SK-N-SH treated with all-trans-retinoic acid at 6 μM for 48 hours (cell line): ENCODE measurements around the gene PCMT1.

ENCODE experiments used
- ATAC-seq: fragments of 200-7000 bp; cut with Tn5 transposase; 3 replicates; pipeline ENCODE4 v1.9.1; 2020; ENCODE audit warnings: mild to moderate bottlenecking, moderate library complexity
- BACH2 ChIP-seq: fragments of 250-450 bp; sonication (Bioruptor Pico); IDR thresholded peaks from 2 replicates; pipeline ENCODE4 v1.9.0; 2021; ENCODE audit warnings: mild to moderate bottlenecking, borderline replicate concordance
- CREB5 ChIP-seq: fragments of 250-450 bp; sonication (Bioruptor Pico); IDR thresholded peaks from 2 replicates; pipeline ENCODE4 v1.5.1; 2020; ENCODE audit warnings: low read depth, mild to moderate bottlenecking, moderate library complexity
- CSDC2 ChIP-seq: fragments of 250-450 bp; sonication (Bioruptor Pico); IDR thresholded peaks from 2 replicates; pipeline ENCODE4 v1.5.0; 2020; ENCODE audit warnings: mild to moderate bottlenecking, moderate library complexity
- CSRNP3 ChIP-seq: fragments of 250-450 bp; sonication (Bioruptor Pico); IDR thresholded peaks from 2 replicates; pipeline ENCODE4 v1.5.1; 2021; ENCODE audit warnings: mild to moderate bottlenecking, moderate library complexity
- ESRRG ChIP-seq: fragments of 250-450 bp; sonication (Bioruptor Pico); IDR thresholded peaks from 2 replicates; pipeline ENCODE4 v1.6.1; 2021; ENCODE audit warnings: mild to moderate bottlenecking
- GLIS3 ChIP-seq: fragments of 250-450 bp; sonication (Bioruptor Pico); IDR thresholded peaks from 2 replicates; pipeline ENCODE4 v1.5.0; 2020; ENCODE audit warnings: mild to moderate bottlenecking, moderate library complexity
- ISL1 ChIP-seq: fragments of 250-450 bp; sonication (Bioruptor Pico); IDR thresholded peaks from 2 replicates; pipeline ENCODE4 v2.1.2; 2022; ENCODE audit warnings: mild to moderate bottlenecking, moderate library complexity
- OSR1 ChIP-seq: fragments of 250-450 bp; sonication (Bioruptor Pico); IDR thresholded peaks from 2 replicates; pipeline ENCODE4 v1.8.0; 2022; ENCODE audit warnings: moderate library complexity, mild to moderate bottlenecking, inconsistent platforms
- PATZ1 ChIP-seq: fragments of 250-450 bp; sonication (Bioruptor Pico); IDR thresholded peaks from 2 replicates; pipeline ENCODE4 v1.8.0; 2020; ENCODE audit warnings: mild to moderate bottlenecking, moderate library complexity, borderline replicate concordance
- POU6F1 ChIP-seq: fragments of 250-450 bp; sonication (Bioruptor Pico); IDR thresholded peaks from 2 replicates; pipeline ENCODE4 v1.8.0; 2021; ENCODE audit warnings: low read depth, mild to moderate bottlenecking, moderate library complexity, borderline replicate concordance
- PPARA ChIP-seq: fragments of 250-450 bp; sonication (Bioruptor Pico); IDR thresholded peaks from 2 replicates; pipeline ENCODE4 v1.5.0; 2020; ENCODE audit warnings: mild to moderate bottlenecking, borderline replicate concordance
- RARB ChIP-seq: fragments of 250-450 bp; sonication (Bioruptor Pico); IDR thresholded peaks from 2 replicates; pipeline ENCODE4 v1.8.0; 2021; ENCODE audit warnings: mild to moderate bottlenecking, moderate library complexity
- SNAI2 ChIP-seq: fragments of 250-450 bp; sonication (Bioruptor Pico); IDR thresholded peaks from 2 replicates; pipeline ENCODE4 v1.5.0; 2020; ENCODE audit warnings: mild to moderate bottlenecking, moderate library complexity
- TCF4 ChIP-seq: fragments of 250-450 bp; sonication (Bioruptor Pico); IDR thresholded peaks from 2 replicates; pipeline ENCODE4 v1.8.0; 2021; ENCODE audit warnings: mild to moderate bottlenecking, moderate library complexity, borderline replicate concordance
- TOX ChIP-seq: fragments of 250-450 bp; sonication (Bioruptor Pico); IDR thresholded peaks from 2 replicates; pipeline ENCODE4 v1.8.0; 2021; ENCODE audit warnings: mild to moderate bottlenecking, moderate library complexity, borderline replicate concordance
- ZC3H10 ChIP-seq: fragments of 250-450 bp; sonication (Bioruptor Pico); IDR thresholded peaks from 2 replicates; pipeline ENCODE4 v1.5.1; 2021; ENCODE audit warnings: mild to moderate bottlenecking, moderate library complexity
- ZFP3 ChIP-seq: fragments of 250-450 bp; sonication (Bioruptor Pico); IDR thresholded peaks from 2 replicates; pipeline ENCODE4 v1.5.0; 2020; ENCODE audit warnings: mild to moderate bottlenecking, moderate library complexity
- ZFP30 ChIP-seq: fragments of 450-650 bp; formaldehyde crosslinking; IDR thresholded peaks from 2 replicates; pipeline ENCODE4 v1.5.0; 2022; ENCODE audit warnings: mild to moderate bottlenecking, moderate library complexity
- ZNF565 ChIP-seq: fragments of 450-650 bp; formaldehyde crosslinking; conservative IDR thresholded peaks from 2 replicates; pipeline ENCODE4 v1.5.0; 2020; ENCODE audit warnings: low read depth, mild to moderate bottlenecking, moderate library complexity
- ZNF70 ChIP-seq: fragments of 450-650 bp; formaldehyde crosslinking; IDR thresholded peaks from 2 replicates; pipeline ENCODE4 v1.5.0; 2020; ENCODE audit warnings: mild to moderate bottlenecking, moderate library complexity
- ZNF8 ChIP-seq: fragments of 450-650 bp; formaldehyde crosslinking; IDR thresholded peaks from 2 replicates; pipeline ENCODE4 v1.5.0; 2020; ENCODE audit warnings: mild to moderate bottlenecking, moderate library complexity

Gene PCMT1

GRCh38 chr6:149728499-149729234, 20.9 kb upstream of the PCMT1 start:
- TF ChIP-seq POU6F1 (CRISPR knock-in tag) (no peak), ZFP3 (CRISPR knock-in tag) (no peak), CREB5 (CRISPR knock-in tag) (no peak), ESRRG (CRISPR knock-in tag) (no peak), TCF4 (CRISPR knock-in tag) (no peak), PATZ1 (CRISPR knock-in tag) (no peak), ZFP30 (CRISPR knock-in tag) (no peak), ISL1 (CRISPR knock-in tag) (no peak), ZNF70 (CRISPR knock-in tag) (no peak), ZC3H10 (no peak), CSRNP3 (CRISPR knock-in tag) (no peak), ZNF8 (CRISPR knock-in tag) (no peak), GLIS3 (CRISPR knock-in tag) (no peak), OSR1 (CRISPR knock-in tag) (no peak), ZNF565 (no peak)
- no peak for ATAC-seq

- TF ChIP-seq SNAI2 (CRISPR knock-in tag): no peak
- no peak for TF ChIP-seq TOX (CRISPR knock-in tag)
- no peak for TF ChIP-seq PPARA (CRISPR knock-in tag)
- no peak for TF ChIP-seq CREB5 (CRISPR knock-in tag)
- no peak for TF ChIP-seq RARB (CRISPR knock-in tag)
- TF ChIP-seq CSDC2 (CRISPR knock-in tag): no peak
- no peak for TF ChIP-seq GLIS3 (CRISPR knock-in tag)
- TF ChIP-seq ESRRG (CRISPR knock-in tag): no peak
- no peak for TF ChIP-seq POU6F1 (CRISPR knock-in tag)
- no peak for TF ChIP-seq CSRNP3 (CRISPR knock-in tag)
- TF ChIP-seq ZFP3 (CRISPR knock-in tag): no peak
- TF ChIP-seq PATZ1 (CRISPR knock-in tag): no peak
- no peak for TF ChIP-seq ZC3H10
- TF ChIP-seq BACH2 (CRISPR knock-in tag): no peak
- no peak for TF ChIP-seq ZNF565
- no peak for TF ChIP-seq ISL1 (CRISPR knock-in tag)
- TF ChIP-seq OSR1 (CRISPR knock-in tag): no peak
- ATAC-seq: no peak
These were observed 19.7 kb upstream of the PCMT1 start for GRCh38 chr6:149729824-149730223.
